ENCODE results near the gene SHMT2. TPM values are rescaled to one million over a fixed set of nuclear protein-coding genes. Genes with fewer than 3 reads are reported as not detected.
A peak's percentile ranks its signal among the peaks of the same experiment; 100 is the strongest.

The SHMT2 gene
- total RNA-seq, 1 donor from 2014 or later, result 310 TPM

DNA sequence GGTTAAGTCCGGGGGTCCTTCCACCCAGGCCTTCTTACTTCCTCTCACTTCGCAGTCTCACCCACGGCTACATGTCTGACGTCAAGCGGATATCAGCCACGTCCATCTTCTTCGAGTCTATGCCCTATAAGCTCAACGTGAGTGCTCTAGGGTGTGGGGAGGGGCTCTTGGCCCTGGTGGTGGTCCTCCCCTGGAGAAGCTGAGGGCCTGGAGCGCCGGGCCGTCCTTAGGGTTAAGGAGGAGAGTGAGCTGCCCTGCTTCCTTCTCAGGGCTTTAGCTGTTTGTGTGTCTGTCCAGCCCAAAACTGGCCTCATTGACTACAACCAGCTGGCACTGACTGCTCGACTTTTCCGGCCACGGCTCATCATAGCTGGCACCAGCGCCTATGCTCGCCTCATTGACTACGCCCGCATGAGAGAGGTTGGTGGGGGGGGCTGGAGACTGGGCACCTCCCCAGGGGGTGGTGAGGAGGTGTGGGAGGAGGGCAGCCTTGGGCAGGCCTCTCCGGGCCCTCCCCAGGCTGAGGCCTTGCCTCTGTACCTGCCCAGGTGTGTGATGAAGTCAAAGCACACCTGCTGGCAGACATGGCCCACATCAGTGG is 2.7 kb downstream of the SHMT2 start:
- intact Hi-C loops (cut with micrococcal nuclease), result no loop called here
- Mint-ChIP-seq H3K36me3 (ENCODE audit: low read depth) (peaks cover 56% of the 10 kb centered on the region), H3K9me3 (no peaks in the 10 kb centered on the region), H3K4me3 (peak overlapping the region; percentile 12), H3K4me1 (peaks cover 51% of the 10 kb centered on the region), H3K27me3 (peaks cover 12% of the 10 kb centered on the region), H3K27ac (no peak overlapping the region)
- no peak for DNase-seq

- peaks cover 14% of the 10 kb centered on the region for H3K27me3 Mint-ChIP-seq
- peaks cover 56% of the 10 kb centered on the region for H3K36me3 Mint-ChIP-seq (ENCODE audit: low read depth)
- H3K27ac Mint-ChIP-seq, result no peak overlapping the region
- intact Hi-C loops (cut with micrococcal nuclease), result no loop called here
- H3K4me1 Mint-ChIP-seq, result peaks cover 55% of the 10 kb centered on the region
- no peak overlapping the region for H3K4me3 Mint-ChIP-seq
- no peaks in the 10 kb centered on the region for H3K9me3 Mint-ChIP-seq
- DNase-seq, result no peak
These were observed 4.1 kb downstream of the SHMT2 start for GRCh38 chr12:57233357-57234232.

DNA sequence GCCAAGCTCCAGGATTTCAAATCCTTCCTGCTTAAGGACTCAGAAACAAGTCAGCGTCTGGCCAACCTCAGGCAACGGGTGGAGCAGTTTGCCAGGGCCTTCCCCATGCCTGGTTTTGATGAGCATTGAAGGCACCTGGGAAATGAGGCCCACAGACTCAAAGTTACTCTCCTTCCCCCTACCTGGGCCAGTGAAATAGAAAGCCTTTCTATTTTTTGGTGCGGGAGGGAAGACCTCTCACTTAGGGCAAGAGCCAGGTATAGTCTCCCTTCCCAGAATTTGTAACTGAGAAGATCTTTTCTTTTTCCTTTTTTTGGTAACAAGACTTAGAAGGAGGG is 4.7 kb downstream of the SHMT2 start:
- no peak overlapping the region for H3K4me3 Mint-ChIP-seq
- intact Hi-C loops (cut with micrococcal nuclease), result no loop called here
- DNase-seq, result no peak
- H3K36me3 Mint-ChIP-seq (ENCODE audit: low read depth), result peaks cover 56% of the 10 kb centered on the region
- H3K9me3 Mint-ChIP-seq, result no peaks in the 10 kb centered on the region
- H3K27me3 Mint-ChIP-seq, result peaks cover 17% of the 10 kb centered on the region
- H3K4me1 Mint-ChIP-seq, result peaks cover 53% of the 10 kb centered on the region
- H3K27ac Mint-ChIP-seq, result no peak overlapping the region

GRCh38 chr12:57234571-57235016 is 5.1 kb downstream of the SHMT2 start:
- peaks cover 55% of the 10 kb centered on the region for H3K36me3 Mint-ChIP-seq (ENCODE audit: low read depth)
- no peak overlapping the region for H3K4me3 Mint-ChIP-seq
- DNase-seq, result no peak
- H3K27ac Mint-ChIP-seq, result no peak overlapping the region
- intact Hi-C loops (cut with micrococcal nuclease), result no loop called here
- H3K9me3 Mint-ChIP-seq, result no peaks in the 10 kb centered on the region
- peaks cover 17% of the 10 kb centered on the region for H3K27me3 Mint-ChIP-seq
- peaks cover 52% of the 10 kb centered on the region for H3K4me1 Mint-ChIP-seq

GRCh38 chr12:57235017-57235727 is 5.7 kb downstream of the SHMT2 start:
- H3K4me1 Mint-ChIP-seq, result peaks cover 51% of the 10 kb centered on the region

GRCh38 chr12:57235728-57236131 is 6.2 kb downstream of the SHMT2 start:
- H3K4me1 Mint-ChIP-seq, result peaks cover 51% of the 10 kb centered on the region
- no peak overlapping the region for H3K27ac Mint-ChIP-seq
- no peak overlapping the region for H3K4me3 Mint-ChIP-seq
- H3K9me3 Mint-ChIP-seq, result no peaks in the 10 kb centered on the region
- no peak for DNase-seq
- peaks cover 23% of the 10 kb centered on the region for H3K27me3 Mint-ChIP-seq
- peaks cover 44% of the 10 kb centered on the region for H3K36me3 Mint-ChIP-seq (ENCODE audit: low read depth)
- intact Hi-C loops (cut with micrococcal nuclease), result no loop called here

More at GRCh38 chr12:57235017-57235727, 5.7 kb downstream of the SHMT2 start:
- no peak for DNase-seq
- H3K9me3 Mint-ChIP-seq, result no peaks in the 10 kb centered on the region
- no peak overlapping the region for H3K4me3 Mint-ChIP-seq
- no peak overlapping the region for H3K27ac Mint-ChIP-seq
- H3K27me3 Mint-ChIP-seq, result peaks cover 17% of the 10 kb centered on the region
- intact Hi-C loops (cut with micrococcal nuclease), result no loop called here
- H3K36me3 Mint-ChIP-seq (ENCODE audit: low read depth), result peaks cover 50% of the 10 kb centered on the region

DNA sequence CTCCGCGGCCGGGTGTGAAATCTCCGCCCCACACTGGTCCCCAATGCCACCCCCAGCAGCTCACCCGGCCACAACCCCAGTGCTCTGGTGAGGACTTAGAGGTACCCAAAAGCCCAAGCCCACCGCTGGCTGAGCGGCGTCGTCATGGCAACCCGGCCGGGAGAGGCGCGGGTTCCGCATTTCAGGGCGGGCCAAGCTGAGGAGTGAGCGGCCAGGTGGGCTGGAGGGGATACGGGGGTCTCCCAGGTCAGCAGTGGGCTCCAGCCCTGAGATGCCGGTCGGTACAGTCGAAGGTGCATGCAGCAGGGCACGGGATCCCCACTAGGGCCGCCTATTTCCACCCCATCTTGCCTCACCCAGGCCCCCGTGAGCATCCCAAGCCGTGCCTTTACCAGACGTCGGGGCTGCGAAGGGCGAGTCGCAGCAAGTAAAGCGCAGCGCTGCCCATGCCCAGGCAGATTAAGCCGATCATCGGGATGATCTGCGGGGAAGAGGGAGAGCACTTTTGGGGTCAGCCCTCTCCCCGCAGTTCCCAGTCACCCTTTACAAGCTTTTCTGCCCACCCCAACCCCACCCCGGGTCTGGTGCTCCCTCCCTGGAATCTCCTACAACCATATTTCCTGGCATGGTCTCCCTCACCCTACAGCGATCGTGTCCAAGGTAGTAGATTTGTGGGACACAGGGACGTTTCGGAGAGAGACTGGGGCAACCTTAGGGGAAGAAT is 6.9 kb downstream of the SHMT2 start:
- intact Hi-C loops (cut with micrococcal nuclease), result no loop called here
- Mint-ChIP-seq H3K36me3 (ENCODE audit: low read depth) (peaks cover 41% of the 10 kb centered on the region), H3K27me3 (peaks cover 29% of the 10 kb centered on the region), H3K4me1 (peaks cover 55% of the 10 kb centered on the region), H3K9me3 (no peaks in the 10 kb centered on the region), H3K27ac (no peak overlapping the region), H3K4me3 (no peak overlapping the region)
- DNase-seq, result no peak

- Mint-ChIP-seq H3K4me1 (peaks cover 57% of the 10 kb centered on the region), H3K4me3 (peak overlapping the region; percentile 83), H3K9me3 (no peaks in the 10 kb centered on the region), H3K27ac (no peak overlapping the region), H3K36me3 (ENCODE audit: low read depth) (peaks cover 34% of the 10 kb centered on the region), H3K27me3 (peaks cover 36% of the 10 kb centered on the region)
- intact Hi-C loops (cut with micrococcal nuclease), result no loop called here
- no peak for DNase-seq
These were observed 7.5 kb downstream of the SHMT2 start for GRCh38 chr12:57236925-57237595.

GRCh38 chr12:57237596-57237931 is 8.1 kb downstream of the SHMT2 start:
- intact Hi-C loops (cut with micrococcal nuclease), result no loop called here
- Mint-ChIP-seq H3K27ac (peak overlapping the region; percentile 44), H3K27me3 (peaks cover 39% of the 10 kb centered on the region), H3K36me3 (ENCODE audit: low read depth) (peaks cover 30% of the 10 kb centered on the region), H3K9me3 (no peaks in the 10 kb centered on the region), H3K4me1 (peaks cover 57% of the 10 kb centered on the region), H3K4me3 (peak overlapping the region; percentile 83)
- DNase-seq, result no peak

DNA sequence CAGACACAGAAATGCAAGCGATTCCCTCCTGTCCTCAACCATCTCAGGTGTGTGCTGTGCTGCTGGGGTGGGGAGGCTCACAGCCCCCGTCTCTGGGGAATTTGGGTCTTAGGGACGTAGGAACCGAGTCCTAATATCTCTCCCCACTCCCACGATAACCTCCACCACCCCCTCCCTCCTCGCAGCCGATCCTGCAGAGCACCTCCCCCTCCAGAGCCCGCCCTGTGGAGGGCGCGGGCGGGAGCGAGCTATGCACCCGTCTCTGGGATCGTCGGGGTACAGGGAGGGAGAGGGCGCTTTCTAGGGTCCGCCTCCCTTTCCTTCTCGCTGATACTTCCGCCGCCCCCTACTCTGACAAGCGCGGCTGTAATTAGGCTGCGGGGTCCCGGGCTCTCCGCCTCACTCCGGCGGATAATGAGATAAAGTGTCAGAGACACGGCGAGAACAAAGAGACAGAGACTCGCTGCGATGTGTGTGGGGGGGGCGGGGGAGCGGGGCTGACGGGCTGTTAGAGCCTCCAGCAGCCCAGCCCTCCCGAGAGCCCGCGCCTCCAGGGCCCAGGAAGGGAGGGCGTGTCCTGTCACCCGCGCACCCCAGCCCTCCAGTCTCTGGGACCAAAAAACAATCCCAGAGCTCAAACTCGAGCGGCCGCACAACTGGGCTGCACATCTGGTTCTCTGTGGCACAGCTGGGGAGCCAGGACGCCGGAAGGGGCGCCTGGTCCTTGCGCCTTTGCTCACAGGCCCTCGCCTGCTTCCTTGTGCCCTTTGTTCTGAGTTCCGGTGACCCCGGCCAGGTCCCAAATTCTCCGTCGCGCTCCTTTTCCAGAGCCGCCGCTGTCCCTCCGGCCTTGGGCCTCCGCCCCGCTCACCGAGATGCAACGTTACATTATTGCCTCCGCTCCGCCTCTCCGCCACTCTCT is 8.7 kb downstream of the SHMT2 start:
- peaks cover 41% of the 10 kb centered on the region for H3K27me3 Mint-ChIP-seq
- DNase-seq, result peak; percentile 77
- H3K27ac Mint-ChIP-seq, result peak overlapping the region; percentile 83
- H3K4me3 Mint-ChIP-seq, result peak overlapping the region; percentile 92
- peaks cover 61% of the 10 kb centered on the region for H3K4me1 Mint-ChIP-seq
- intact Hi-C loops (cut with micrococcal nuclease), result loop anchor here (2.0 kb wide), 1 partner anchor 13 kb away; no protein-coding TSS in a partner anchor
- no peaks in the 10 kb centered on the region for H3K9me3 Mint-ChIP-seq
- H3K36me3 Mint-ChIP-seq (ENCODE audit: low read depth), result peaks cover 25% of the 10 kb centered on the region

GRCh38 chr12:57238854-57239554 is 9.5 kb downstream of the SHMT2 start:
- Mint-ChIP-seq H3K4me3 (peak overlapping the region; percentile 92), H3K9me3 (no peaks in the 10 kb centered on the region), H3K27ac (peak overlapping the region; percentile 91), H3K27me3 (peaks cover 41% of the 10 kb centered on the region), H3K36me3 (ENCODE audit: low read depth) (peaks cover 19% of the 10 kb centered on the region), H3K4me1 (peaks cover 64% of the 10 kb centered on the region)
- DNase-seq, result peak; percentile 97
- intact Hi-C loops (cut with micrococcal nuclease), result loop anchor here (1.0 to 2.0 kb wide), 4 partner anchors 10 to 192 kb away; partner anchors contain the start of genes R3HDM2 and SHMT2

GRCh38 chr12:57239587-57240065 is 10.1 kb downstream of the SHMT2 start:
- Mint-ChIP-seq H3K36me3 (ENCODE audit: low read depth) (peaks cover 12% of the 10 kb centered on the region), H3K27ac (peak overlapping the region; percentile 91), H3K4me1 (peaks cover 61% of the 10 kb centered on the region), H3K9me3 (no peaks in the 10 kb centered on the region), H3K27me3 (peaks cover 41% of the 10 kb centered on the region), H3K4me3 (peak overlapping the region; percentile 92)
- intact Hi-C loops (cut with micrococcal nuclease), result loop anchor here (1.0 to 10.0 kb wide), 5 partner anchors 10 to 605 kb away; partner anchors contain the start of genes BAZ2A, R3HDM2 and SHMT2
- no peak for DNase-seq
